Ovary (tissue), 3 donors: ENCODE results near the gene LYRM9.

ENCODE experiments used
- EP300 ChIP-seq: sonication (generic); formaldehyde crosslinking; IDR thresholded peaks from one replicate; pipeline ENCODE4 v1.6.1; 2017; ENCODE audit warnings: antibody characterized with exemption
- POLR2A ChIP-seq: fragments of 450-650 bp; IDR thresholded peaks from one replicate; pipeline ENCODE4 v1.6.1; 2017; ENCODE audit warnings: antibody characterized with exemption, mild to moderate bottlenecking, moderate library complexity
- TF ChIP-seq, protein P1 (sequence below), 3 donors: fragments of 450-650 bp in 2 of 3; fragments of 200-600 bp in 1 of 3; IDR thresholded peaks; one replicate each; pipeline versions ENCODE4 v1.5.1 to v1.8.0; 2016 to 2022; ENCODE audit warnings: antibody characterized with exemption in 3 of 3, mild to moderate bottlenecking in 1 of 3
- donor health status: DM: no; HTN: no; CAD: no.

GRCh38 chr17:27912964-27913363 lies 19.8 kb upstream of the LYRM9 start:
- TF ChIP-seq, protein P1, sequence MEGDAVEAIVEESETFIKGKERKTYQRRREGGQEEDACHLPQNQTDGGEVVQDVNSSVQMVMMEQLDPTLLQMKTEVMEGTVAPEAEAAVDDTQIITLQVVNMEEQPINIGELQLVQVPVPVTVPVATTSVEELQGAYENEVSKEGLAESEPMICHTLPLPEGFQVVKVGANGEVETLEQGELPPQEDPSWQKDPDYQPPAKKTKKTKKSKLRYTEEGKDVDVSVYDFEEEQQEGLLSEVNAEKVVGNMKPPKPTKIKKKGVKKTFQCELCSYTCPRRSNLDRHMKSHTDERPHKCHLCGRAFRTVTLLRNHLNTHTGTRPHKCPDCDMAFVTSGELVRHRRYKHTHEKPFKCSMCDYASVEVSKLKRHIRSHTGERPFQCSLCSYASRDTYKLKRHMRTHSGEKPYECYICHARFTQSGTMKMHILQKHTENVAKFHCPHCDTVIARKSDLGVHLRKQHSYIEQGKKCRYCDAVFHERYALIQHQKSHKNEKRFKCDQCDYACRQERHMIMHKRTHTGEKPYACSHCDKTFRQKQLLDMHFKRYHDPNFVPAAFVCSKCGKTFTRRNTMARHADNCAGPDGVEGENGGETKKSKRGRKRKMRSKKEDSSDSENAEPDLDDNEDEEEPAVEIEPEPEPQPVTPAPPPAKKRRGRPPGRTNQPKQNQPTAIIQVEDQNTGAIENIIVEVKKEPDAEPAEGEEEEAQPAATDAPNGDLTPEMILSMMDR (IDR thresholded peaks at IDR 0.05), result no peak
- TF ChIP-seq POLR2A (no peak), EP300 (no peak)
